ENCODE data around the gene UBE2S.
A peak's percentile ranks its signal among the peaks of the same experiment; 100 is the strongest.
"Not testable (repeated sequence)": the region's sequence is repeated elsewhere in the genome, so short reads cannot be mapped to it uniquely, and the experiment has no call there.

Gene UBE2S

GRCh38 chr19:55439052-55439451 is 31.5 kb upstream of the UBE2S start:
- DNase-seq, result no peak

GRCh38 chr19:55437410-55437809 is 29.8 kb upstream of the UBE2S start:
- peak; percentile 47 for DNase-seq

GRCh38 chr19:55436847-55437246 is 29.3 kb upstream of the UBE2S start:
- no peak for DNase-seq

- DNase-seq, result no peak
Measured at GRCh38 chr19:55435020-55435419, 27.4 kb upstream of the UBE2S start.

- no peak for DNase-seq
Measured at GRCh38 chr19:55434356-55434919, 26.9 kb upstream of the UBE2S start.

- no peak for DNase-seq
Measured at GRCh38 chr19:55433292-55433691, 25.7 kb upstream of the UBE2S start.

GRCh38 chr19:55432241-55432959 is 24.8 kb upstream of the UBE2S start:
- DNase-seq, result no peak

- DNase-seq, result no peak
Measured at GRCh38 chr19:55431183-55431582, 23.6 kb upstream of the UBE2S start.

GRCh38 chr19:55426042-55426441 is 18.5 kb upstream of the UBE2S start:
- no peak for DNase-seq

- DNase-seq, result no peak
Measured at GRCh38 chr19:55424518-55424917, 16.9 kb upstream of the UBE2S start.

- DNase-seq, result no peak
Measured at GRCh38 chr19:55423225-55424005, 15.8 kb upstream of the UBE2S start.

GRCh38 chr19:55421281-55421680 is 13.7 kb upstream of the UBE2S start:
- peak in 1 of 2 donors; percentile 15 for DNase-seq

- no peak for DNase-seq
Measured at GRCh38 chr19:55419624-55420236, 12.1 kb upstream of the UBE2S start.

GRCh38 chr19:55419103-55419502 is 11.5 kb upstream of the UBE2S start:
- DNase-seq, result no peak

- DNase-seq, result peak; percentile 68 to 71
Measured at GRCh38 chr19:55418185-55418584, 10.6 kb upstream of the UBE2S start.

GRCh38 chr19:55410168-55410567 is 2.6 kb upstream of the UBE2S start:
- DNase-seq, result no peak

GRCh38 chr19:55409179-55409578 is 1.6 kb upstream of the UBE2S start:
- DNase-seq, result not testable (repeated sequence)

- no peak for DNase-seq
Measured at GRCh38 chr19:55408533-55408872, 915 bp upstream of the UBE2S start.

GRCh38 chr19:55407800-55408532 is 378 bp upstream of the UBE2S start:
- peak; percentile 99 to 100 for DNase-seq

- peak; percentile 28 to 53 for DNase-seq
Measured at GRCh38 chr19:55406826-55407549, 600 bp downstream of the UBE2S start.

GRCh38 chr19:55406091-55406825 is 1.3 kb downstream of the UBE2S start:
- no peak for DNase-seq

All from inflammatory macrophage (primary cell).